DND-41 (cell line): Measurements from ENCODE around the gene NAIF1.

Source experiments
- CTCF ChIP-seq: IDR thresholded peaks from 2 replicates; pipeline ENCODE4 v1.5.1; 2012; ENCODE audit warnings: borderline replicate concordance, low read length, moderate library complexity, mild to moderate bottlenecking; ENCODE audit not compliant: poor library complexity, severe bottlenecking; ENCODE audit errors: extremely low read depth
- EZH2 ChIP-seq: IDR thresholded peaks from 3 replicates; pipeline ENCODE4 v1.6.1; 2012; ENCODE audit warnings: borderline replicate concordance, low read depth, mild to moderate bottlenecking, moderate library complexity, low read length, inconsistent platforms; ENCODE audit not compliant: severe bottlenecking

GRCh38 chr9:128072144-128073021 is 5.3 kb upstream of the NAIF1 start:
- TF ChIP-seq CTCF (no peak), EZH2 (no peak)
